Endothelial cell of umbilical vein (primary cell): ENCODE results near the gene TSC22D1.
"Not testable (repeated sequence)": the region's sequence is repeated elsewhere in the genome, so short reads cannot be mapped to it uniquely, and the experiment has no call there.

Experiments used
- CTCF ChIP-seq, 2 donors: IDR thresholded peaks; 1 replicate in 1 of 2; 2 replicates in 1 of 2; pipeline ENCODE4 v1.5.1; 2011; ENCODE audit warnings: low read length in 2 of 2, mild to moderate bottlenecking in 2 of 2, moderate library complexity in 2 of 2, control low read depth in 1 of 2, inconsistent platforms in 1 of 2, low read depth in 1 of 2; ENCODE audit not compliant: insufficient read depth in 1 of 2; ENCODE audit errors: extremely low read depth in 1 of 2
- EZH2 ChIP-seq: IDR thresholded peaks from 2 replicates; pipeline ENCODE4 v1.6.1; 2012; ENCODE audit warnings: borderline replicate concordance, low read depth, mild to moderate bottlenecking, moderate library complexity, low read length, inconsistent platforms; ENCODE audit not compliant: severe bottlenecking
- FOS ChIP-seq: IDR thresholded peaks from 2 replicates; pipeline ENCODE4 v1.6.1; 2011; ENCODE audit warnings: mild to moderate bottlenecking, low read length, moderate library complexity, borderline replicate concordance; ENCODE audit not compliant: insufficient read depth
- GATA2 ChIP-seq: IDR thresholded peaks from 2 replicates; pipeline ENCODE4 v1.7.0; 2011; ENCODE audit warnings: low read depth, mild to moderate bottlenecking, moderate library complexity, mixed read lengths, low read length; ENCODE audit not compliant: insufficient read length, insufficient read depth
- JUN ChIP-seq: IDR thresholded peaks from 2 replicates; pipeline ENCODE4 v1.6.1; 2011; ENCODE audit warnings: borderline replicate concordance, low read depth; ENCODE audit not compliant: insufficient read length, insufficient read depth
- MAX ChIP-seq: IDR thresholded peaks from 2 replicates; pipeline ENCODE4 v1.6.1; 2011; ENCODE audit not compliant: insufficient read depth, insufficient read length
- MYC ChIP-seq: IDR thresholded peaks from one replicate; pipeline ENCODE4 v1.6.1; 2011; ENCODE audit warnings: mild to moderate bottlenecking, low read depth, low read length
- POLR2A ChIP-seq: IDR thresholded peaks from 2 replicates; pipeline ENCODE4 v1.6.1; 2012; ENCODE audit warnings: low read depth, mild to moderate bottlenecking, control low read depth, low read length
- POLR2AphosphoS5 ChIP-seq: IDR thresholded peaks from 2 replicates; pipeline ENCODE4 v1.6.1; 2012; ENCODE audit warnings: low read depth, mild to moderate bottlenecking, control low read depth, low read length, moderate library complexity; ENCODE audit not compliant: insufficient read depth

DNA sequence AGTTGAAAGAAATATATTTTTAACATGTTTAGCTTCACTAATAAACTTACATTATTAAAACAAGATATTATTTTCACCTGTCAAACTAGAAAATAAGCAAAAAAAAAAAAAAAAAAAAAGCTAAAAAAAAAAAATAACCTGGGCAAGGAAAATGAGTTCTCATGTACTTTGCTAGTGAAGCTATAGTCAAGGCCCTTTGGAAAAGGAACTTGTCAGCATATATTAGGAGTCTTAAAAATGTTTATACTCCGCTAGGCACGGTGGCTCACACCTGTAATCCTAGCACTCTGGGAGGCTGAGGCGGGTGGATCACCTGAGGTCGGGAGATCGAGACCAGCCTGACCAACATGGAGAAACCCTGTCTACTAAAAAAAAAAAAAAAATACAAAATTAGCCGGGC, 66.3 kb downstream of the TSC22D1 start:
- TF ChIP-seq CTCF (IDR thresholded peaks at IDR 0.05; ENCODE audit: extremely low read depth in 1 of 2, insufficient read depth in 1 of 2, low read depth in 1 of 2, low read length in 2 of 2); POLR2A; FOS; EZH2; GATA2; POLR2AphosphoS5; JUN; MYC; MAX: not testable (repeated sequence)
